GM18505 (cell line): ENCODE measurements around the gene OVOL3.

Experiments used
- ATAC-seq: cut with Tn5 transposase; IDR thresholded peaks from one replicate; pipeline ENCODE4 v1.9.1; 2021; ENCODE audit not compliant: unreplicated experiment
- POLR2A ChIP-seq: IDR thresholded peaks from 4 replicates; pipeline ENCODE4 v1.6.1; 2011; ENCODE audit warnings: borderline replicate concordance; ENCODE audit not compliant: insufficient read depth, insufficient read length; ENCODE audit errors: extremely low read depth

OVOL3 gene

DNA sequence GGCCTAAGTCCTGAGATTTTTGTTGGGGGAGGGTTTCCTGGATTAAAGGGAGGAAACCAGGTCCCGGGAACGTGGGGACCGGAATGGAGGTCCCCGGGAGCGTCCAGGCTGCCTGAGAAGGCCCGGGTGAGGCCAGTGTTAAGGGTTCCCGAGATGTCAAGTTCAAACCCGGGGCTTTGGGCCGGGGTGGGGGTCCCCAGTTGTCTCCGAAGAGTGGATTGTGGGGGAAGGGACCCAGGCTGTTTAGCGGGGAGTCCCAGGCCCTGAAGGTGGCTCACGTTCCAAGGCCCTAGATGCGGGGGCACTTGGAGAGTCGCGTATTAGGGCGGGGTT is 41.0 kb downstream of the OVOL3 start:
- ATAC-seq, result no peak
- no peak for TF ChIP-seq POLR2A

DNA sequence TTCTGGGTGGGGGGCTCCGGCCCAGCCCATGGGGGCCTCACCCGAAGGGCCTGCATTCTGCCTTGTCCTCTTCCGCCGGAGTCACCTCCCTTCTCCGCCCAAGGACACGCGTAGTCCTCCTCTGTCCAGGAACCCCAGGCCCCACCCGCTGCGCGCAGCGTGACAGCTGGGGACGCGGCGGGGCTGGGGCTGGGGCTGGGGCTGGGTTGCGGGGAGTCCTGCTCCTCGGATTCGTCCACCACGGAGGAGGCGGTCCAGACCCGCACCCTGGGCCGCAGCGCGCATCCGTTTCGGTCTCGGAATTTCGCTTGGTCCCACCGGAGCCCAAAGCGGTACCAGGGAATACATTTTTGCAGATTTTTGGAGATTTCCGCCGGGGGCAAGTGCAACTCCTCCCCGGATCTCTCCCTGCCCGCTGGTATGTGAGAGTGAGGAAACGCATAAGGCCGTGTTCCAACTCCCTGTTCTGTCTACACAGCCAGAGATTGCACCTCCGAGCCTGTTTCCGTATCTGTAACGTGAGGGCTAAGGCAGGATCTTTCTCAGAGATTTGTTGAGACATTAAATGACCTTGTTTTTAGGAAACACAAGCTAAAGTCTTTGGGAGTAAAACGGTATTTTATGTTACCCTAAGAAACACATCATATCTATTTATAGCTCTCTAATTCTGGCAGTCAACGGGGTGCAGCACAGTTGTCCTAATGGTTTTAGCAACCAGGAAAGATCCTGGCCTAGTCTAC is 41.6 kb downstream of the OVOL3 start, which contains the start of gene COX7A1:
Gene COX7A1, minus strand, starts transcription at position 96 of the 740 bp plus-strand sequence. Its CDS starts 40 bp downstream, at position 56.
- no peak for ATAC-seq
- TF ChIP-seq POLR2A, result no peak

- ATAC-seq, result no peak
- no peak for TF ChIP-seq POLR2A
Measured at GRCh38 chr19:36153126-36153525, 42.2 kb downstream of the OVOL3 start.

DNA sequence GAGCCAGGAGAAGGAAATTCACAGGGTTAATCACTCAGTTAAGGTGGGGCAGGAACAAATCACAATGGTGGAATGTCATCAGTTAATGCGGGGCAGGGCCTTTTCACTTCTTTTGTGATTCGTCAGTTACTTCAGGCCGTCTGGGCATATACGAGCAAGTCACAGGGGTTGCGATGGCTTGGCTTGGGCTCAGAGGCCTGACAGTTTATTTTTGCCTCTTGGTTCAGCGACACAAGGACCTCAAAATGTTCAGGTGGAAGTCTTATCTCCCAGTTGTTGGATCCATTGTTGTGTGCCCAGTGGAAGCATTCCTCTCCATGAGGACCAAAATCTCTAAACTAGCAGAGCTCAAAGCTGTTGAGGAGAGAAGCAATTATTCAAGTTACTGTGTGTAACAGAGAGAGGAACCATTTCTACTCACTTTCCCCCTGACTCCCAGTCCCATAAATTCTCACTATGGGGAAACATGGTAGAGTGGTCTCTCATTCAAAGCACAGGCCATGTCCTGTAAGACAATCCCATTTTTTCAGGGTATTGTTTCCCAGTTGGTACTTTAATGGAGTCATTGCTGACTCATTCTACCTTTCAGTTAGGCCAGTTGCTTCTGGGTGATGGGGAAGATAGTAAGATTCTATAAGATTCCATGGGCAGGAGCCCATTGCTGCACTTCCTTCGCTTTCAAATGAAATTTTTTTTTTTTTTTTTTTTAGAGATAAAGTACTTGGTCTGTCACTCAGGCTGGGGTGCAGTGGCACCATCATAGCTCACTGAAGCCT is 50.1 kb downstream of the OVOL3 start:
- ATAC-seq, result no peak
- TF ChIP-seq POLR2A, result no peak
